Thyroid gland (tissue), 4 donors: ENCODE data around the gene PDCL2.

Experiments
- CTCF ChIP-seq, 6 experiments: fragments of 200-600 bp in 3 of 6; fragments of 450-650 bp in 3 of 6; sonication (generic) in 3 of 6; IDR thresholded peaks; one replicate each; pipeline ENCODE4 v1.5.1; 2016 to 2019; ENCODE audit warnings: antibody characterized with exemption in 6 of 6, mild to moderate bottlenecking in 2 of 6, inconsistent platforms in 1 of 6, moderate library complexity in 1 of 6
- POLR2A ChIP-seq, 2 donors: fragments of 450-650 bp; IDR thresholded peaks; one replicate each; pipeline ENCODE4 v1.6.1; 2017; ENCODE audit warnings: antibody characterized with exemption in 2 of 2, mild to moderate bottlenecking in 2 of 2, moderate library complexity in 1 of 2

DNA sequence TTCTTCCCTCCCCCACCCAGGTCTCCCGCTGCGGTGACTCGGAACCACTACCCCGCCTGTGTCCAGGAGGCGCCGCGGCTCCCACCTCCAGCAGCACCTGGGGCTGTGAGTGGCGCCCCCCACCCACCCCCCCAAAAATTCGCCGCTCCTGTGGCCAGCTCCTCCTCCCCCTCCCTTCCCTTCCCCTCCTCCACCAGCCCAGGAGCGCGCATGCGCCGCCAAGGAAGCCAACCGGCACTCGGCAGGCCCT lies 45.6 kb downstream of the PDCL2 start:
- TF ChIP-seq CTCF (IDR thresholded peaks at IDR 0.05): no peak
- no peak for TF ChIP-seq POLR2A (IDR thresholded peaks at IDR 0.05)
